Small intestine (tissue), 16 donors: ENCODE measurements around the gene MAST2. TPM values are rescaled to one million over a fixed set of nuclear protein-coding genes. Genes with fewer than 3 reads are reported as not detected.

Experiments
- DNase-seq, 2 donors: peaks; one replicate each; pipeline versions ENCODE4 v3.0.0 to v3.0.0-alpha.2; 2013
- FAIRE-seq: peaks from 2 replicates; lab custom pipeline; 2012; peaks lifted over from hg19 to GRCh38; lab: Jason Lieb, UNC
- H3K27ac ChIP-seq, 3 donors: one replicate each; pipeline ENCODE4 v1.5.1; 2013; ENCODE audit warnings: low read length in 2 of 3, mild to moderate bottlenecking in 2 of 3, control low read depth in 1 of 3, inconsistent platforms in 1 of 3, low read depth in 1 of 3, moderate library complexity in 1 of 3
- H3K27me3 ChIP-seq, 3 donors: one replicate each; pipeline ENCODE4 v1.6.1; 2013; ENCODE audit warnings: low read length in 3 of 3, inconsistent platforms in 1 of 3; ENCODE audit not compliant: control insufficient read depth in 3 of 3, insufficient read depth in 3 of 3
- H3K36me3 ChIP-seq, 3 donors: one replicate each; pipeline ENCODE4 v1.6.1; 2013; ENCODE audit warnings: low read length in 3 of 3, inconsistent platforms in 1 of 3, low read depth in 1 of 3, mild to moderate bottlenecking in 1 of 3, moderate library complexity in 1 of 3; ENCODE audit not compliant: control insufficient read depth in 3 of 3, insufficient read depth in 2 of 3
- H3K4me1 ChIP-seq, 3 donors: one replicate each; pipeline ENCODE4 v1.6.1; 2013; ENCODE audit warnings: low read length in 2 of 3, inconsistent platforms in 1 of 3, low read depth in 1 of 3, mild to moderate bottlenecking in 1 of 3, moderate library complexity in 1 of 3; ENCODE audit not compliant: control insufficient read depth in 3 of 3, insufficient read depth in 2 of 3
- H3K4me3 ChIP-seq, 3 donors: one replicate each; pipeline ENCODE4 v1.5.1; 2013; ENCODE audit warnings: low read length in 3 of 3, control low read depth in 1 of 3, inconsistent platforms in 1 of 3, low read depth in 1 of 3, mild to moderate bottlenecking in 1 of 3, moderate library complexity in 1 of 3
- H3K9me3 ChIP-seq, 2 donors: one replicate each; pipeline ENCODE4 v1.6.1; 2013; ENCODE audit warnings: low read depth in 1 of 2, low read length in 1 of 2; ENCODE audit not compliant: control insufficient read depth in 2 of 2, insufficient read depth in 1 of 2
- WGBS, 3 donors: extraction: QIAGEN DNeasy Blood & Tissue Kit; methylation state at CpG; one replicate each; pipeline ENCODE4 v1.1.7; 2013; 5-methylcytosine and 5-hydroxymethylcytosine counted together
- long read RNA-seq, 10 donors: transcript quantifications; one replicate each; lab custom pipeline, GENCODE V29; 2026
- polyA plus RNA-seq, 4 donors: library from polyadenylated mRNA; stranded (reverse) in 3 of 4; unstranded in 1 of 4; fragments of 200-250 nt in 3 of 4; fragments of 120-200 nt in 1 of 4; gene quantifications; one replicate each; pipeline versions ENCODE4 v1.2.1 to v1.2.3, GENCODE V29; 2013
- donor health status: healthy with polysubstance abuse.
- donor health status: control.
- donor health status: control.
- donor health status: Bipolar disorder and iron deficiency.
- donor health status: healthy.

The MAST2 gene
- polyA plus RNA-seq = 10 to 100 TPM; 23.3 to 70.2 (median 41.8) TPM
- long read RNA-seq, donor 1 = 0 reads
- long read RNA-seq, donor 2, partial matches to known transcripts = 0 of 3 reads
- long read RNA-seq, donor 2, other reads (novel, unspliced or antisense) = 0 of 3 reads
- long read RNA-seq, donor 3, partial matches to known transcripts = 7 of 12 reads
- long read RNA-seq, donor 3, other reads (novel, unspliced or antisense) = 0 of 12 reads
- long read RNA-seq, donor 4 = 0 reads
- long read RNA-seq, donor 5 = 0 reads
- long read RNA-seq, donor 6, partial matches to known transcripts = 6 of 6 reads
- long read RNA-seq, donor 6, other reads (novel, unspliced or antisense) = 0 of 6 reads
- long read RNA-seq, donor 7 = 0 reads
- long read RNA-seq, donor 8, partial matches to known transcripts = 0 of 2 reads
- long read RNA-seq, donor 8, other reads (novel, unspliced or antisense) = 0 of 2 reads
- long read RNA-seq, donor 9, partial matches to known transcripts = 6 of 7 reads
- long read RNA-seq, donor 9, other reads (novel, unspliced or antisense) = 0 of 7 reads
- long read RNA-seq, donor 10, partial matches to known transcripts = 11 of 15 reads
- long read RNA-seq, donor 10, other reads (novel, unspliced or antisense) = 0 of 15 reads

- H3K4me3 ChIP-seq = peak within 1 kb of the TSS; percentile 60 to 85 (median 72)
- FAIRE-seq (no peak), DNase-seq (peak; percentile 89 to 97)
- 0 to 1% (median 0%) methylated on average over 40 to 58 of the region's 58 CpGs for WGBS, 3 donors
- peaks cover 0 to 15% (median 0%) of the 10 kb centered on the region in 3 donors for H3K36me3 ChIP-seq
- no peaks in the 10 kb centered on the region for H3K27me3 ChIP-seq
- H3K4me1 ChIP-seq = peaks cover 0 to 9% (median 0%) of the 10 kb centered on the region in 3 donors
- peak within 1 kb of the TSS; percentile 71 to 84 (median 76) for H3K27ac ChIP-seq
- no peaks in the 10 kb centered on the region for H3K9me3 ChIP-seq
Measured at GRCh38 chr1:45803299-45803780, at the start of gene MAST2. Gene MAST2 (plus strand): TSS chr1:45803612. CDS start chr1:45803896, 284 bp downstream.

DNA sequence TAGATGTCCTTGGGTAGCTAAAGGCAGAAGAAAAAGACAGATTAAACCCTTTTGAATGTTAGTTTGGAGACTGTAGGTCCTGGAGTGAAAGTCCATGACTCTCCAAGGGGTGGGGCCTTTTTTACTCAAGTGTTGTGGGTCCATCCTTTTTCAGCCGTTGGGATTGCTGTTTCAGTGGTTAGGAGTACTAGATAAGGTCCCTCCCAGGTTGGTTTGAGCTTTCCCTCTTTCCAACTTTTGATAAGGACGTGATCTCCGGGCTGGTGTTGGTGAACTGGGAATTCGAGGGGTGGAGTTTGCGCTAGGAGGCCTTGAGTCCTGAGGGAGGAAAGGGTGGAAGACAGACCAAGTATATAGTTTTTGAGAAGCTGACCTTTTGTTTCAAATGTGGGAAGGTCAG, 47.7 kb upstream of the MAST2 start:
- no peak overlapping the region for H3K27ac ChIP-seq

GRCh38 chr1:45762291-45762690, 41.1 kb upstream of the MAST2 start:
- Histone ChIP-seq H3K4me3 (no peak overlapping the region), H3K9me3 (peaks cover 0 to 5% of the 10 kb centered on the region in 2 donors), H3K4me1 (no peaks in the 10 kb centered on the region), H3K36me3 (no peaks in the 10 kb centered on the region), H3K27ac (no peak overlapping the region), H3K27me3 (no peaks in the 10 kb centered on the region)
- FAIRE-seq (no peak), DNase-seq (no peak)
- WGBS, 3 donors = 54 to 71% (median 62%) methylated on average over 3 of the region's 3 CpGs

More for the DNA sequence above, 47.7 kb upstream of the MAST2 start:
- WGBS, 3 donors = 78 to 92% (median 84%) methylated on average over 5 of the region's 5 CpGs
- Histone ChIP-seq H3K4me1 (peaks cover 0 to 4% (median 0%) of the 10 kb centered on the region in 3 donors), H3K27me3 (no peaks in the 10 kb centered on the region), H3K4me3 (no peak overlapping the region), H3K9me3 (peaks cover 0 to 25% of the 10 kb centered on the region in 2 donors), H3K36me3 (no peaks in the 10 kb centered on the region)
- no peak for FAIRE-seq
- no peak for DNase-seq

GRCh38 chr1:45765999-45766792, 37.2 kb upstream of the MAST2 start:
- H3K27ac ChIP-seq = no peak overlapping the region
- no peak overlapping the region for H3K4me3 ChIP-seq
- H3K36me3 ChIP-seq = no peaks in the 10 kb centered on the region
- FAIRE-seq = no peak
- WGBS, 3 donors = 77 to 85% (median 84%) methylated on average over 13 of the region's 13 CpGs
- no peak for DNase-seq
- H3K9me3 ChIP-seq = peaks cover 0 to 5% of the 10 kb centered on the region in 2 donors
- H3K27me3 ChIP-seq = no peaks in the 10 kb centered on the region
- no peaks in the 10 kb centered on the region for H3K4me1 ChIP-seq

DNA sequence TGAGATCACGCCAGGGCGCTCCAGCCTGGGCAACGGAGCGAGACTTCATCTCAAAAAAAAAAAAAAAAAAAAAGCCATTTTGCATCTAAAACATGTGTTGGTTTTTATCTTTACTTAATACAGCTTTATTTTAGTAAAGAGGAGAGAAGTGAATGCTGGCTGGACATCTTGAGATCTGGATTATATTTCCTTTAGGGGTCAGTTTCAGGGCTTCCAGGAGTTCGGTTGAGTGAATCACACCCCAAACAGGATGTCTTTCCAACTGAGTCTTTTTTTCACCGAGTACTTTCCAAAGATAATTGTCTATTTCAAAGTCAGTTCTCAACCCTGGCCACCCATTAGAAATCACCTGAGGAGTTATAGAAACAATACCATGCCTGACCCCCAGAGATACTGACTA, 36.4 kb upstream of the MAST2 start:
- no peak for DNase-seq
- Histone ChIP-seq H3K4me3 (no peak overlapping the region), H3K9me3 (peaks cover 0 to 5% of the 10 kb centered on the region in 2 donors), H3K4me1 (no peaks in the 10 kb centered on the region), H3K36me3 (no peaks in the 10 kb centered on the region), H3K27ac (no peak overlapping the region), H3K27me3 (no peaks in the 10 kb centered on the region)
- WGBS, 3 donors = 75 to 86% (median 81%) methylated on average over 6 of the region's 6 CpGs
- no peak for FAIRE-seq

DNA sequence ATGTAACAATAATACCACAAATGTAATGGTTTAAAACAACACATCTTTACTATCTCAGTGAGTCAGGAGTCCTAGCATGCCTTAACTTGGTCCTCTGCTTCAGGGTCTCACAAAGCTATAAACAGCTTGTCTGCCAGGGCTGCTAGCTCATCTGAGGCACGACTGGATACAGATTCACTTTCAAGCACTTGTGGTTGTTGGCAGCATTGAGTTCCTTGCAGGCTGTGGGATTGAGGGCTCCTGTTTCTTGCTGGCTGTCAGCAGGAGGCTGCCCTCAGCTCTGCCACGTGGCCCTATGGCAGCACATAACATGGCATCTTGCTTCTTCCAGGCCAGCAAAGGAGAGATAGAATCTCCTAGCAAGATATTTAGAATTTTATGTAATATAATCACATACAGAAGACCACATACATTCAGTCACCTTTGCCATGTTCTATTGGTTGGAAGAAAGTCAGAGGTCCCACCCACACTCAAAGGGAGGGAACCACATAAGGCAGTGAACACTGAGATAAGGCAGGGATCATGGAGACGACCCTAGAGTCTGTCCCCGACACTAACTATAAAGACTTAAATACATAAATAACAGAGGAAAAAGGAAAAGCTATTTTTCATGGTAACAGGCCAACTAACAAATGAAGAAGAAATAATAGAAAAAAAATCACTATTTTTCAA, 34.0 kb upstream of the MAST2 start:
- FAIRE-seq (no peak), DNase-seq (no peak)
- H3K36me3 ChIP-seq = no peaks in the 10 kb centered on the region
- H3K27ac ChIP-seq = no peak overlapping the region
- no peaks in the 10 kb centered on the region for H3K9me3 ChIP-seq
- no peak overlapping the region for H3K4me3 ChIP-seq
- WGBS, 3 donors = 60 to 62% (median 61%) methylated on average over 4 of the region's 4 CpGs
- no peaks in the 10 kb centered on the region for H3K4me1 ChIP-seq
- H3K27me3 ChIP-seq = no peaks in the 10 kb centered on the region

DNA sequence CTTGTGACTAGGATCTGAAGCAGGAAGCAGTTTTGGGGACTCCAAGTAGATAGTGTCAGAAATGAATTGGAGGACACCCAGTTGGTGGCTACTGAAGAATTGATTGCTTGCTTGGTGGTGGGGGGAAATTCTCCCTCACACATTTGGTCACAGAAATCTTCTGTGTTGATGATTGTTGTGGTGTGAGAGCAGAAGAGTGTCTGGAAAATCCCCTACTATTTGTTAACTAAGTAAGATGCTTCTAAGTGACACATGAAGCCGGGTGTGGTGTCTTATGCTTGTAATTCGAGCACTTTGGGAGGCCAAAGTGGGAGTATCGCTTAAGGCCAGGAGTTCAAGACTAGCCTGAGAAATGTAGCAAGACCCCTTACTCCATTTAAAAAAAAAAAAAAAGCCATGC, 30.4 kb upstream of the MAST2 start:
- no peak for DNase-seq
- no peaks in the 10 kb centered on the region for H3K4me1 ChIP-seq
- H3K27ac ChIP-seq = no peak overlapping the region
- FAIRE-seq = no peak
- no peak overlapping the region for H3K4me3 ChIP-seq
- no peaks in the 10 kb centered on the region for H3K9me3 ChIP-seq
- H3K27me3 ChIP-seq = no peaks in the 10 kb centered on the region
- H3K36me3 ChIP-seq = no peaks in the 10 kb centered on the region
- WGBS, 3 donors = 79 to 87% (median 82%) methylated on average over 3 of the region's 3 CpGs
